GM08714 (cell line): Measurements from ENCODE around the gene SMIM5.
"Not testable (repeated sequence)": the region's sequence is repeated elsewhere in the genome, so short reads cannot be mapped to it uniquely, and the experiment has no call there.

ENCODE experiments used
- H3K4me3 ChIP-seq: fragments of 200-500 bp; sonication (Bioruptor generic); 2 replicates; pipeline ENCODE4 v1.5.1; 2014; ENCODE audit warnings: mild to moderate bottlenecking, low read length, inconsistent platforms
- ZNF274 ChIP-seq: IDR thresholded peaks from 2 replicates; pipeline ENCODE4 v1.6.1; 2012; ENCODE audit warnings: mild to moderate bottlenecking, low read depth, low read length

The SMIM5 gene, protein sequence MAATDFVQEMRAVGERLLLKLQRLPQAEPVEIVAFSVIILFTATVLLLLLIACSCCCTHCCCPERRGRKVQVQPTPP

DNA sequence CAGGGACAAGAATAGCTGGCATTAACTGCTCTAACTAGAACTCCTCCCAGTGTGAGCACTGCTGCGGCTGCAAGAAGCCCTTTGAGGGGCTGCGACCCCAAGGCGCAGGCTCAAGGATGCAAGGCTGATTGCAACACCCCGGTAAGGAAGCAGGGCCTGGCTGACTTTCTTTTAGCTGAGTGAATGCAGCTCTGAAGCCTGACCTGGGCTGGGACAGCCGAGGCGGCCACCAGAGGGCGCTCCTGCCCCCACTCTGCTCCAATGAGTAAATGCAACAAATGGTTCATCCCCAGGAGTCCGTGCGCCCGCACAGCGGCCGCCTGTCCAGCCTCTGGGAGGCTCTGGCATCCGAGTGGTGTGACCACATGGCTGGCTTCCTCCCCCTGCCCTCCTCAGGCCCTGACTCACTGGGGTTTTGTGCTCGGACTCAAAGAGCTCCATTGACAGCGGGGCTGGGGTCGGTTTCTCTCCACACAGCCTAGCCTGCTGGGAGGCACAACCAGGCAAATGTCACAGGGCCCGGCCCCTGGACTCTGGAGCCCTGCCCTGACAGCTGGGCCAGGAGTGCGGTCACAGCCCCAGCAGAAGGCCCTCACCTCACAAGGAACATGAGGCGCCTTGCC is at the start of gene SMIM5:
Gene SMIM5, plus strand, starts transcription at position 572 of the 623 bp plus-strand sequence. CDS start 6,768 bp downstream, outside the sequence.
- TF ChIP-seq ZNF274: no peak
- H3K4me3 ChIP-seq: no peak within 1 kb of the TSS

DNA sequence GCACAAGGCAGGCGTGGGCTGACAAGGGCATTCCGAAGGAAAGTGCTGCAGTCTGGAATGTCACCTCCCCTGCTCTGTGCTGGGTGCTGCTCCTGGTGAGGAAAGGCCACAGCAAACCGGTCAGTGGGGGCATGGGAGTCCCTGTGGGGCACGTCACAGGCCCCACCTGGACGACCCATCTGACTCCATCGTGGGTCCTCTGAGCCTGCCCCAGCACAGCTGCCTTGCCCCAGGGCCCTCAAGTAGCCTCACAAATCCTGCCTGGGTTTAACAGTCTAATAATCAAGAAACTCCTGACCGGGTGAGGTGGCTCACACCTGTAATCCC is 48.4 kb upstream of the SMIM5 start:
- H3K4me3 ChIP-seq: no peak overlapping the region
- TF ChIP-seq ZNF274: no peak

DNA sequence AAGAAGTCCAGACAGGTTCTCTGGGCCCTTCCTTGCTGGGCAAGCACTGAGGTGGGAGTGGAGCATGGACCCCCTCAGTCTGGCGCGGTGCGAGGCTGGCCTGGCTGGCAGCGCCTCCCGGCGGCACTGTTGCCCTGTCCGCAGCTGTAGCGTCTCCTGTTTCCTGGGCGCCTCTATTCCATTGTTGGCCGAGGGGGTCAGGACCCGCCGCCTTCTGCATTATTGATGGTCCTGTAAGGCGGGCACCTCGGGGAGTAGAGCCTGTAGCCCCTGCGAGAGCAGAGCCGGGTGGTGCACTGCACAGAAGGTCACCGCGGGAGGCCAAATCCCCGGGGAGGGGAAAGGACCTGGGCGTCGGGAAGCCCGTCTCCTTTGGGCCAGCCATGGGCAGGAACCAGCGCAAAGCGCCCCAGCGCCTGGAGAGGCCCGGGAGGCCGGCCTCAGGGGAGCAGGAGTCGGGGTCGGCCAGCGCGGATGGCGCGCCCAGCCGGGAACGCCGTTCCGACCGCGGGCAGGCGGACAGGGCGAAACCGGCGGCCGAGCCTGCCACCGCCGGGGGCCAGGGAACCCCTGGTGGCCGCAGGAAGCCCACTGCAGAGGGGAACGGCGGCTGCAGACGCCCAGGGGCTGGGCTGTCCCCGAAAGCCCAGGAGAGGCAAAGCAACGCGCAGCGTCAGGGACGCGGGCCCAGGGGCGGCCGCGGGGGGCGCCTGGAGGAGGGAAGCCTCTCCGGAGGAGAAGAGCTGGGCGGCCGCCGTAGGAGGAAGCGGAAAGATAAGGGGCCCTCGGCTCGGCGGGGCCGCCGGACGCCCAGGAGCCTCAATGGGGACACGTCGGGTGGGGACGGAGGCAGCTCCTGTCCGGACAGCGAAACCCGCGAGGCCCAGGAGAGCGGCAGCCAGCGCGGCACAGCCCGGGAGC is 45.3 kb upstream of the SMIM5 start, which contains the start of gene MYO15B:
Gene MYO15B, plus strand, starts transcription at position 126 of the 921 bp plus-strand sequence. Its CDS starts 258 bp downstream, at position 384.
- no peak for TF ChIP-seq ZNF274
- no peak within 1 kb of the TSS; the same call in 1 of the 2 replicates for H3K4me3 ChIP-seq

DNA sequence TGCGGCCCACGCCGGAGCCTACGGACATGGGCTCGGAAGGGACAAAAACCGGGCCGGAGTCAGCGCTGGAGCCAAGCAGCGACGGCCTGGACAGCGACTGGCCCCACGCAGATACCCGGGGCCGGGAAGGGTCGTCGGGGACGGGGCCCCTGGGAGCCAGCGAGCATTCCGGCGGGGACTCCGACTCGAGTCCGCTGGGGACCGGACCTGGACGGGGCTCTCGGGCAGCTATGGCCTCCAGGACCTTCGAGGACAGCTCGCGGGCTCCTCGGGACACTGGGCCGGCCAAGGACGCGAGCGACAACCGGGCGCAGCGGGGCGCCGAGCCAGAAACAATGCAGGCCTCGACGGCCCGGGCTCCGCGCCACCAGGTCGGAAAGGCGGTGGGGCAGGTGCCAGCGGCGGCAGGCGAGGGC is 44.6 kb upstream of the SMIM5 start:
- H3K4me3 ChIP-seq: peak overlapping the region; percentile 15; the same call in 1 of the 2 replicates
- no peak for TF ChIP-seq ZNF274

DNA sequence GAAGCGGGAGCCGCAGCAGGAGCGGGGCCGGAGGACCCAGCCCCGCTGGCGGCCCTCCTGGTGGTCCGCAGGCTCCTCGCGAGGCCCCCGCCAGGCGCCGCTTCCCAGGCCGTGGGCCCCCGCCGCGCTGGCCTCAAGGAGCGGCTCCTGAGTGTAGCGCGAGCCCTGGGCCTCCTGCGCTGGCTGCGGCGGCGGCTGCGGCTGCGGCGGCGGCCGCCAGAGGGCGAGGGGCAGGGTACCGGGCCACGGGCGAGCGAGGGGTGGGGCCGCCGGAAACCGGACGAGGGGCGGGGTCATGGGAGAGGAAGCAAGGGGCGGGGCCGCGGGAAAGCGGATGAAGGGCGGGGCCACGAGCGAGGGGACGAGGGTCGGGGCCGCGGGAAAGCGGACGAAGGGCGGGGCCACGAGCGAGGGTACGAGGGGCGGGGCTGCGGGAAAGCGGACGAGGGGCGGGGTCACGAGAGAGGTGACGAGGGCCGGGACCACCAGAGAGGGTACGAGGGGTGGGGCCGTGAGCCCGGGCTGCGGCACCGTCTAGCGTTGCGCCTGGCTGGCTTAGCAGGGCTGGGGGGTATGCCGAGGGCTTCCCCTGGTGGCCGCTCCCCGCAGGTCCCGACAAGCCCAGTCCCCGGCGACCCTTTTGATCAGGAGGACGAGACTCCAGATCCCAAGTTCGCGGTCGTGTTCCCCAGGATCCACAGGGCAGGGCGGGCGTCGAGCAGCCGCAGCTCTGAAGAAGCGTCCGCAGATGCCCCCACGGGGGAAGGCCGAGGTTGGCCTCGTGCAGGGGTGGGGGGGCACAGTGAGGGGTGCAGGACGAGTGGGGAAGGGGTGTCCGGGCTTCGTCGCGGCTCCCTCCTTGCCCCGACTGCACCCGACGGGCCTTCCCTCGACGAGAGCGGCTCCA is 44.0 kb upstream of the SMIM5 start:
- no peak for TF ChIP-seq ZNF274
- peak overlapping the region; percentile 59; the same call in 1 of the 2 replicates for H3K4me3 ChIP-seq

DNA sequence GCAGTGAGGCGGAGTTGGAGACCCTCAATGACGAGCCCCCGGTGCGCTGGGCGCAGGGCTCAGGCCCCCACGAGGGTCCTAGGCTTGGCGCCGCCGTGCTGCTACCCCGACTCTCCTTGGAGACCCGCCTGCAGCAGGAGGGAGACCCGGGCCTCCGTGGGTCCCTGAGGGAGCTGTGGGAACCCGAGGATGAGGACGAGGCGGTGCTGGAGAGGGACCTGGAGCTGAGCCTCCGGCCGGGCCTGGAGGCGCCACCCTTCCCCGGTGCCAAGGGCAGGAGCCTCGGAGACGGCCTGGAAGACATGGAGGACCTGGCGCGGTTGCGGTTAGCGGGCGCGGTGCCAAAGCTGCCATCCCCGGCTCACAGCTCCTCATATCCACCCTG is 43.3 kb upstream of the SMIM5 start:
- no peak for TF ChIP-seq ZNF274
- no peak overlapping the region for H3K4me3 ChIP-seq

DNA sequence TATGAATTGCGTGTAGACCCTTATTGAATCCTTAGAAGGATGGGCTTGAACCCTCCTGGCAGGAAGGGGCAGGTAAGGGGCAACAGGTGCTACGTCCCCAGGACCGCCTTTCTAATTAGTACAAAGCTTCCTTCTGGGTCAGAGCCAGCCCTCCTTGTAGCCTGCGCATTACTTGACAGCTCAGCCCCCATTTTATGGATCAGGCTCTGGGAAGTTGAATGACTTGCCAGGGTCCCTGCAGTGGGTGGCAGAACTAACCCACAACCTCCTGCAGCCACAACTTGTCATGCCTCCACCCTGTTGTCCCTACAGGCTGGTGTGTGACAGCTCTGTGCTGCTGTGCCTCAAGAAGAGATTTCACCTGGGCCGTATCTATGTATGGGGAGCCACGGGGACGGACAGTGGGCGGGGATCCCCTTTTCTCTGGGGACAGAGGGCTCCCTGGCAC is 42.9 kb upstream of the SMIM5 start:
- H3K4me3 ChIP-seq: no peak overlapping the region
- no peak for TF ChIP-seq ZNF274

DNA sequence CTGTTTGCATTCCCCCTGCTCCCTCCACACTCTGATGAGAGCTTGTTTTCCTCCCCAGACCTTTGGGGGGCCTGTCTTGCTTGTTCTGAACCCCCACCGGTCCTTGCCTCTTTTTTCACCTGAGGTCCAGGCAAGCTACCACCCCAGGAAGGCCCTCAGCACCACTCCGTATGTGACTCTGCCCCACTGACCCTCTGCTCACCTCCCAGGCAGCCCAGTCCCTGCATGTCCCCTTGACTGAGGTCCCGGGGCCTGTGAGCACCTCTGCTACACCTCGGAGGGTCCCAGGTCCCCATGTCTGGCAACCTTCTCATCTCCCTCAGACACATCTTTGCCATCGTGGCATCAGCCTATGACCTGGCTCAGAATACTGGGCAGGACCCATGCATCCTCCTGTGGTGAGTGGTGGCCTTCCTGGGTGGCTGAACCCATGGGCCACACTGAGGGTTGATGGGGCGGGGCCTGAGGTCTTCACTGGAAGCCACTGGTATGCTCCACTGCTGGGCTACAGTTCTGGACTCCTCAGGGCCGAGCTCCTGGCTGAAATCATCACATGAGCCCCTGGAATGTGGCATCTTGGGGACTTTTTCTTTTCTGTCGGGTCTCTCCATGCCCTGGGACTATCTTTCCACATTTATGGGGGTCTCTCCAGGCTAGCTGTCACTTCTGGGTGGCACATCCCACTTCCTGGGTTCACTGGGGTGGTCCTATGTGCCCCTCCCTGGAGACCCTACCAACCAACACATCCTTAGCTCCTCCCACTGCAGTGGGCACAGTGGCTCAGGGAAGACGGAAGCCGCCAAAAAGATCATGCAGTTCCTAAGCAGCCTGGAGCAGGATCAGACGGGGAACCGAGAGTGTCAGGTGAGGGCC is 42.1 kb upstream of the SMIM5 start:
- no peak overlapping the region for H3K4me3 ChIP-seq
- no peak for TF ChIP-seq ZNF274

DNA sequence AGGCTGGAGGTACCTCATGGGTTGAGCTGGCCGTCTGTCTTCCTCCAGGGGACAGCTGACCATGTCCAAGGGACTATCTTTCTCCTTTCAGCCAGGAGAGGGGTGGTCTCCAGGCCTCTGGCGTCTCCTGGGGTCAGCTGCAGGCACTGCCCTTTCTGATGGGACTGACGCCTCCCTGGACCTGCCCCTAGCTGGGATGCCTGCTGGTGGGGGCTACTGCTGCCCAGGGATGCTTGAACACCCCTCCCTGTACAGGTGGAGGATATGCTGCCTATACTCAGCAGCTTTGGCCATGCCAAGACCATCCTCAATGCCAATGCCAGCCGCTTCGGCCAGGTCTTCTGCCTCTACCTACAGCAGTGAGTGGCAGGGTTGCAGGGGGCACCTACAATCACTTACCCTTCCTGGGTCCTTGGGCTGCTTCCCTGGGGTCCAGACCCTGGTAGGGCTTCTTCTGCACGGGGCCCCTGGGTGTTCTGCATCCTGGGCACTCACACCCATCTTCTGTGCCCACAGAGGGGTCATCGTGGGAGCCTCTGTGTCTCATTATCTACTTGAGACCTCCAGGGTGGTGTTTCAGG is 41.4 kb upstream of the SMIM5 start:
- no peak for TF ChIP-seq ZNF274

DNA sequence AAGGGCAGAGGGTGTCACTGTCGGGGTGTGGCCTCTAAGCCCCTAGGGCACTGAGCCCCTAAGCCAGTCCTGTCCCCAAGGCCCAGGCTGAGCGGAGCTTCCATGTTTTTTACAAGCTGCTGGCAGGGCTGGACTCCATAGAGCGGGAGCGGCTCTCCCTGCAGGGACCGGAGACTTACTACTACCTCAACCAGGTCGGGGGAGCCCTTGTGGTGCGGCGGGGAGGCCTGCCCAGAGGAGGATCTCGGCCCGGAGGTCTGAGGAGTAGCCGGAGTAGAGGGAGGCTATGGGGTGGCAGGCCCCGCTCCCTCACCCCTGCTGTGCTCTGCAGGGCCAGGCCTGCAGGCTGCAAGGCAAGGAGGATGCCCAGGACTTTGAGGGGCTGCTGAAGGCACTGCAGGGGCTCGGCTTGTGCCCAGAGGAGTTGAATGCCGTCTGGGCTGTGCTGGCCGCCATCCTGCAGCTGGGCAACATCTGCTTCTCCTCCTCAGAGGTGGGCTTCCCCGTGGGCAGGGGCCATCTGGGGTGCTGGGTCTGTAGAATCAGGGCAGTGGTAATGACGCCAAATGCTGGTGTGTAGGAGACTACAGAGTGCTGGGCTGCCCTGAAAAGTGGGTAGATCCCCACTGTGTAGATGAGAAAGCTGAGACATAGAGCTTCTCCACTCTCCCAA is 40.8 kb upstream of the SMIM5 start:
- H3K4me3 ChIP-seq: no peak overlapping the region
- TF ChIP-seq ZNF274: no peak

More for the DNA sequence above, 41.4 kb upstream of the SMIM5 start:
- H3K4me3 ChIP-seq: no peak overlapping the region

DNA sequence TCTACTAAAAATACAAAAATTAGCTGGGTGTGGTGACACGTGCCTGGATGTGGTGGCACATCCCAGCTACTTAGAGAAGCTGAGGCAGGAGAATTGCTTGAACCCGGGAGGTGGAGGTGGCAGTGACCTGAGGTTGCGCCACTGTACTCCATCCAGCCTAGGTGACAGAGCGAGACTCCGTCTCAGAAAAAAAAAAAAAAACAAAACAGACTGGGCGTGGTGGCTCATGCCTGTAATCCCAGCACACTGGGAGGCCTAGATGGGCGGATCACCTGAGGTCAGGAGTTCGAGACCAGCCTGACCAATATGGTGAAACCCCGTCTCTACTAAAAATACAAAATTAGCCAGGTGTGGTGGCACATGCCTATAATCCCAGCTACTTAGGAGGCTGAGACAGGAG is 39.8 kb upstream of the SMIM5 start:
- not testable (repeated sequence) for H3K4me3 ChIP-seq
